Measurements from ENCODE around the gene SKI.

SKI gene

GRCh38 chr1:2352341-2352896, 124.3 kb downstream of the SKI start:
- DNase-seq (ENCODE audit: low read depth in 2 of 2) = no peak

DNA sequence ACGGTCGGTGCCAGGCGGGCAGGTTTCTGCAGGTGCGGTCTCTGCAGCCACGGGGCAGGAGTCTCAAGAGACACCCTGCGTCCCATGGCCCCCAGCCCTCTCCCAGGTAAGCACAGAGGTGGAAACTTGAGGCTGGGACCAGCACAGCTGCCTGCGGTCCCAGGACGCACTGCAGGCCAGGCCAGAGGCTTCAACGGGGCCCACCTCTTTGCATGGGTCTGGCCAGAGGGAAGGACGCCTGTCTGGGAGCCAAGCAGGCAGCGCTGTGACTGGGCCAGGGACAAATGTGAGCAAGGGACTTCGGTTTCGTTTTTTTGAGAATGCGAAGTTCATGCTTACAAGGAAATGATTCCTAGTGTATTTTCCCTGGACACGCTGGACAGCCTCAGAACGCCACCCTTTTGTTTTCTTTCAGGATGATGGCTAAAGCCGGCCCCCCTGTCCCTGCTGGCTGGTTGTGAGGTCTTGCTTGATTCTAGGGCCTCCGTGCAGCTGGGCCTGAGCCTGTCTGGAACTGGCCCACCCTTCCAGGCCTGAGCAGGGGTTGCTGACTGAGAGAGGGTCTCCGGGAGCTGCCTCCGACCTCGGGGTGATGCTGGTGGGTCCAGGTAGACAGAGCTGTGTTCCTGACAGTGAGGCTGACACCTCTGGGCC, 124.9 kb downstream of the SKI start:
- DNase-seq (ENCODE audit: low read depth in 2 of 2) = no peak

GRCh38 chr1:2353551-2354438, 125.7 kb downstream of the SKI start:
- DNase-seq (ENCODE audit: low read depth in 2 of 2) = no peak

DNA sequence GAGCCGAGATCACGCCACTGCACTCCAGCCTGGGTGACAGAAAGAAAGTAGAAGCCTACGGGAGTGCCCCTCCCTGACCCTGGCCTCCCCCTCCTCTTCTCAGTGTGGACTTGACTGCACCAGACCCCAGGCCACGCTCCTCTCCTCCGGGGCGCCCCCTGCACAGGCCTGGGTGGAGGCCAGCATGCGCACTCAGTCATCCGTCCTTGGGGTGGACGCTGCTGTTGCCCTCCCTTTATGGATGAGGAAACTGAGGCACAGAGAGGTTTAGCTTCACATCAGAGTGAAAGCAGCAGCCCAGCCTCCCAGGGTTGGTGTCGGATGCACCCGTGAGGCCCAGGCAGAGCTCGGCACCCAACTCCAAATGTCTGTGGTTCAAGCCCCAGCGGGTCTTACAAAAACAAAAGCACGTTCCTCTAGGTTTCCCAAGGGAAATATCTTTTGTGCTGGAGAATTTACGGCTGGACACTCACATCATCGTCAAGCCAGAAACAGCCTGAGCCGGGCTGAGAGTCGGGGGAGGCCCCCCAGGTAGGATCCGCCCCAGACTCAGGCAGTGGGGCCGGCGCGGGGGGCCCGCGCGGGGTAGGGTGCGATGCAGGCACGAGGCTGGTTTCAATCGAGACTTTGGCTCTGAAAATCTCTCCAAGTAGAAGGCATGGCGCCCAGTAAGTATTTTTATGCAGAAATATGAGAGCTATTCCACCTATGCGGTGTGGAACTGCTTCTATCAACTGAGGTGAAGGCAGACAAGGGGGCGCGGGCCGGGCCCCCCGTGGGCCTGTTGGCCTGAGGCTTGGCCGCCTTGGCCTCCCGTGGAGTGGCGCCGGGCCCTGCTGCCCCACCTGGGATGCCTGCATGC, 126.6 kb downstream of the SKI start:
- DNase-seq (ENCODE audit: low read depth in 2 of 2) = no peak

- DNase-seq (ENCODE audit: low read depth in 2 of 2) = no peak
Observed at GRCh38 chr1:2355373-2356261, 127.5 kb downstream of the SKI start.

GRCh38 chr1:2356401-2356800, 128.3 kb downstream of the SKI start:
- DNase-seq (ENCODE audit: low read depth in 2 of 2) = no peak

DNA sequence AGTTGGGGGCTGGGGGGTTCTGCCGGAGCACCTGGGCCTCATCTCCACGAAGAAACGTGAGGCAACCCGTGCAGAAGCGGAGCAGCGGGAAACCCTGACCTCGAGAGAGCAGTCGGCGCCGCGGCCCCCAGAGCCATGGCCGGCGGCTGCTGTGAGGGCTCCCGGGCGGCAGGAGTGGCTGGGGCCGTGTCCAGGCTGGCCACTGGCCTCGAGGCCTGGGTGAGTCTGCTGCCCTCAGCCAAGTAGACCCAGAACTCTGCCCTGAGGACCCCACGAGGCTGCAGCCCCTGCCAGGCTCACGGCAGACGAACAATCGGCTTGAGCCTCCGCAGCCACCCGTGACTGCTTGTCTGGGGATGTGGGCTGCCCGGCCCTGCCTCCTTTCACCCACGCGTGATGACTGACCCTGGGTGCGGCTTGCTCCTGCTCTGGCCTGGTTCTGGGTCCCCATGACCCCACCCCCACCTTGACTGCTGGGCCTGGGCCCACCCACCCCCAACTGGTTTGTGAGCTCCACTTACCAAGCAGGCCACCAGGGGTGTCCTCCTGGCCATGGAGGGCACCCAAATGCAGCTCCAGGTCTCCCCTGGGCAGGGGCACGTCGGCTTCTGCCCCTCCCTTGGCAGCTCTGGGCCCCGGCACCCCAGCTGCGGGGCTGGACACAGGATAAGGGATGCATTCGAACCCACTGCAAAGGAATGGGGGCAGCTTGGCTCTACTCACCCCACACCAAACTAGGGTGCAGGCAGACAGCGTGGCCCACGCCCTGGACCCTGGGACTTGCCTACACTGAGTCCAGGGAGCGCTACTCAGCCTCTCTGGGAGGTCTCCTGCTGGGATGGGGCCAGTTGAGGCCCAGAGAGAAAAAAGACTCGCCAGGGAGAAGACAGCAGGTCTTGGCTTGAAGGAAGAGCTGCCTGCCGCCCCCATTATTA, 129.1 kb downstream of the SKI start:
- DNase-seq (ENCODE audit: low read depth in 2 of 2) = no peak

- no peak for DNase-seq (ENCODE audit: low read depth in 2 of 2)
Observed at GRCh38 chr1:2358072-2358471, 130.0 kb downstream of the SKI start.

DNA sequence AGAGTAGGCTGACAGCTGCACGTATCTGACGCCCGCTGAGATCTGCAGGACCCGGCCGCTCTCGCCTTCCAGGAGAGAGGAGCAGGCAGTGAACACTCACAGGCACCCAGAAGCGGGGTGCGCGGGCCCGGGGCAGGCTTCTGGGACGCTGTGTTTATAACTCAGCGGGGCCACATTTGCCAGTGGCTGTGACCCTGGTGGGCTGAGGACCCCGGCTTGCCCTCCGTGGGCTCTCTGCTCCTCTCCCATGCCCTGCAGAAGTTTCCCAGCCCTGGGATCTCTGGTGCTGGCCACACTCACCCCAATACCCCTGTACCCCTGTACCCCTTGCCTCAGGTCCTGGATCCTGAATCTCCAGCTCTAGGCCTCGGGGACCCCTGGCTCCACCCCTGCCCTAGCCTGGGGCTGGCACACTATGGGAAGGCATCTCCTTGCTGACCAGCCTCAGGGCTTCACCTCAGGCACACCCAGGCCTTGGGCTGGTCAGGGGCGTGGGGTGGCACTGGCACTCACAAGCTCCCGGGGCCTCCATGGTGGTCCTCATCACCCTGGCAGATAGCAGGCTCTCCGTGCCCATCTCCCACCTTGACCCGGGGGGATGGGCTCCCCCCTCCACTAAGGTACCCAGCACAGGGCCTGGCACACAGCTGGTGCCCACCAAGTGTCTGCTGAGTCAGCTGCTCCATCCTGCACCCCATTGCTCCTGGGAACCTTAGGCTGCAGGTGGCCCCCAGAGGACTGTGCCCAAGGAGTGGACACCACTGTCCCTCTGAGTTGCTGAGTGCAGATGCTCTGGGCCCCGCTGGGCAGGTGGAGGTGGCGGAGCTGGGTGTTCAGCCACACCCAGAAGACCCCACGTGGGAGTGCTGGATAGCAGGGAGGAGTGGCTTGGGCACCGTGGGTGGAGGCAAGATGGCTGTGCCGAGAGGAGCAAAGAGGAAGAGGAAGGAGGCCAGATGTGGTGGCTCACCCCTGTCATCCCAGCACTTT, 130.8 kb downstream of the SKI start:
- no peak for DNase-seq (ENCODE audit: low read depth in 2 of 2)

Measured in stimulated activated CD4-positive, alpha-beta T cell treated with anti-CD3 and anti-CD28 coated beads, Interleukin-12 subunit alpha, Interleukin-12 subunit beta, amount 100 ng/mL, for 24 hours (primary cell).